A673 (cell line): ENCODE results near the gene NID1. TPM values are rescaled to one million over a fixed set of nuclear protein-coding genes. Genes with fewer than 3 reads are reported as not detected.

Experiments
- BruUV-seq: library from RNA; stranded (reverse); fragments of 400-500 nt; replicated peaks from 2 replicates; lab custom pipeline; 2021; lab: Mats Ljungman, UMichigan
- CTCF ChIA-PET: fragments of 300-600 bp; sonication (Branson Sonifier 250); formaldehyde crosslinking; loops from one replicate; lab custom pipeline; 2022; ENCODE audit warnings: antibody characterized with exemption; lab: Charles Lee
- POLR2A ChIA-PET: fragments of 300-600 bp; sonication (Branson Sonifier 250); formaldehyde crosslinking; loops from one replicate; lab custom pipeline; 2022; ENCODE audit warnings: antibody characterized with exemption; ENCODE audit not compliant: low non-redundant PET; lab: Charles Lee
- DNase-seq: peaks from one replicate; pipeline ENCODE4 v3.0.0-alpha.2; 2015; ENCODE audit warnings: low spot score
- H3K27ac ChIP-seq: fragments of 200-600 bp; sonication (generic); 2 replicates; pipeline ENCODE4 v1.5.1; 2016; ENCODE audit warnings: mixed run types, low read depth, mild to moderate bottlenecking, mixed read lengths, antibody characterized with exemption, low read length; ENCODE audit not compliant: poor library complexity, severe bottlenecking
- H3K27me3 ChIP-seq: fragments of 200-600 bp; sonication (generic); replicated peaks from 2 replicates; pipeline ENCODE4 v1.6.1; 2017; ENCODE audit warnings: mixed run types, low read depth, mild to moderate bottlenecking, mixed read lengths, antibody characterized with exemption, low read length; ENCODE audit not compliant: insufficient read depth, poor library complexity
- H3K36me3 ChIP-seq: fragments of 200-600 bp; sonication (generic); 2 replicates; pipeline ENCODE4 v1.6.1; 2016; ENCODE audit warnings: mixed run types, mild to moderate bottlenecking, mixed read lengths, antibody characterized with exemption, low read length; ENCODE audit not compliant: insufficient read depth, poor library complexity, severe bottlenecking
- H3K4me1 ChIP-seq: fragments of 200-600 bp; sonication (generic); 2 replicates; pipeline ENCODE4 v1.6.1; 2017; ENCODE audit warnings: mixed run types, mild to moderate bottlenecking, mixed read lengths, antibody characterized with exemption, low read length; ENCODE audit not compliant: insufficient read depth, poor library complexity, severe bottlenecking
- H3K4me3 ChIP-seq: fragments of 200-600 bp; sonication (generic); 2 replicates; pipeline ENCODE4 v1.5.1; 2016; ENCODE audit warnings: low read depth, mixed run types, mild to moderate bottlenecking, mixed read lengths, low read length; ENCODE audit not compliant: poor library complexity, severe bottlenecking
- H3K9me3 ChIP-seq: fragments of 200-600 bp; sonication (generic); 2 replicates; pipeline ENCODE4 v1.6.1; 2016; ENCODE audit warnings: mixed run types, low read depth, mild to moderate bottlenecking, mixed read lengths, antibody characterized with exemption, low read length; ENCODE audit not compliant: poor library complexity, severe bottlenecking
- EZH2 ChIP-seq: fragments of 200-600 bp; sonication (generic); IDR thresholded peaks from 2 replicates; pipeline ENCODE4 v1.6.1; 2017; ENCODE audit warnings: borderline replicate concordance, low read depth, mild to moderate bottlenecking, mixed read lengths, antibody characterized with exemption, low read length; ENCODE audit not compliant: poor library complexity, severe bottlenecking
- intact Hi-C: fragments of 100-400 bp; cut with micrococcal nuclease; formaldehyde crosslinking; loops from one replicate; pipeline ENCODE4 v1.10.0; 2022; ENCODE audit not compliant: unreplicated experiment
- total RNA-seq: library from RNA; stranded (reverse); gene quantifications from 2 replicates; pipeline ENCODE4 v1.2.3, GENCODE V29; 2021
- TF ChIP-seq, protein P1 (sequence below): fragments of 300-800, 200-600 bp; sonication (generic); conservative IDR thresholded peaks from 2 replicates; pipeline ENCODE4 v1.5.1; 2017; ENCODE audit warnings: low read depth, mild to moderate bottlenecking, antibody characterized with exemption, low read length, moderate library complexity, mixed read lengths

Gene NID1
- total RNA-seq, 1 experiment from 2014 or later = 0.64 TPM

DNA sequence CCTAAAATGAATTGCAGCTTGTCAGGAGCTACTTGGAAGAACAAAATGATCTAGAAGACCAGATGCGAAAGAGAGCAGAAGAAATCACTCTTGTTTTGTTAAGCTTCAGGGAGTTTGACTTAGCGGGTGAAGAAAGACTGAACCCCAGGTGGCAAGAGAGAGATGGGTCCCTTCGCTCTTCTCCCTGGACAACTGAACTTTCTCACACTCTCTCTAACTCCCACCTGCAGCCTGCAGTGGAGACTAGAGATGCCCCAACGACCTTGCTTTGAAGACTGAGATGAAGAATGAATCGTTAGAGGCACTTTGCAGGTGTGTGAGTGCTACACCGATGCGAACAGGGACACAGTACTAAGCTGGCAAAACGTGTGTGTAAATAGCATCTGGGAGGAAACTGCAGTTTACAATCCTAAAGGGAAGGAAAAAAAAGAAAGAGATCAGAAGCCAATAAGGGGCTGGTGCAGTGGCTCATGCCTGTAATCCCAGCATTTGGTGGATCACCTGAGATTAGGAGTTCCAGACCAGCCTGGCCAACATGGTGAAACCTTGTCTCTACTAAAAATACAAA is 133.6 kb downstream of the NID1 start:
- Histone ChIP-seq H3K27ac (no peak overlapping the region), H3K36me3 (no peaks in the 10 kb centered on the region), H3K27me3 (no peaks in the 10 kb centered on the region), H3K9me3 (no peaks in the 10 kb centered on the region), H3K4me1 (no peaks in the 10 kb centered on the region), H3K4me3 (no peak overlapping the region)
- intact Hi-C loops = no loop called here
- no peak for DNase-seq
- ChIA-PET POLR2A (no interaction called here), CTCF (no interaction called here)
- no TSS peak for BruUV-seq
- TF ChIP-seq, protein P1, sequence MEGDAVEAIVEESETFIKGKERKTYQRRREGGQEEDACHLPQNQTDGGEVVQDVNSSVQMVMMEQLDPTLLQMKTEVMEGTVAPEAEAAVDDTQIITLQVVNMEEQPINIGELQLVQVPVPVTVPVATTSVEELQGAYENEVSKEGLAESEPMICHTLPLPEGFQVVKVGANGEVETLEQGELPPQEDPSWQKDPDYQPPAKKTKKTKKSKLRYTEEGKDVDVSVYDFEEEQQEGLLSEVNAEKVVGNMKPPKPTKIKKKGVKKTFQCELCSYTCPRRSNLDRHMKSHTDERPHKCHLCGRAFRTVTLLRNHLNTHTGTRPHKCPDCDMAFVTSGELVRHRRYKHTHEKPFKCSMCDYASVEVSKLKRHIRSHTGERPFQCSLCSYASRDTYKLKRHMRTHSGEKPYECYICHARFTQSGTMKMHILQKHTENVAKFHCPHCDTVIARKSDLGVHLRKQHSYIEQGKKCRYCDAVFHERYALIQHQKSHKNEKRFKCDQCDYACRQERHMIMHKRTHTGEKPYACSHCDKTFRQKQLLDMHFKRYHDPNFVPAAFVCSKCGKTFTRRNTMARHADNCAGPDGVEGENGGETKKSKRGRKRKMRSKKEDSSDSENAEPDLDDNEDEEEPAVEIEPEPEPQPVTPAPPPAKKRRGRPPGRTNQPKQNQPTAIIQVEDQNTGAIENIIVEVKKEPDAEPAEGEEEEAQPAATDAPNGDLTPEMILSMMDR = no peak
- no peak for TF ChIP-seq EZH2

DNA sequence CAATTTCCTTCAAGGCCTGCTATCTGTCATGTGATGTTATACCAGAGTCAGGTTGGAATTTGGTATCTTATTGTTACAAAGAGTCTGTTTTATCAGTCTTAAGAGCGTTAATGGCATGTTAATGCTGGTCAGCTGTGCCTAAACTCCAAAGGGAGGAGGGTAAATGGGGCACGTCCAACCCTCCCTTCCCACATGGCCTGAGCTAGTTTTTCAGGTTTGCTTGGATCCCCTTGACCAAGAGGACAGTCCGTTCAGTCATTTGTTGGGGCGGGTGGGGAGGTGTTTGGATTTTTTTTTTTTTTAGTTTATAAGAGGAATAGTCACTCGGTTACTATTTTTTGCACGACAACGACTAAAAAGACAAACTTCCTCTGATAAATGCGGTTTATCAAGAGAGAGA is 134.3 kb downstream of the NID1 start:
- no TSS peak for BruUV-seq
- Histone ChIP-seq H3K9me3 (no peaks in the 10 kb centered on the region), H3K4me1 (no peaks in the 10 kb centered on the region), H3K4me3 (no peak overlapping the region), H3K36me3 (no peaks in the 10 kb centered on the region), H3K27ac (no peak overlapping the region), H3K27me3 (no peaks in the 10 kb centered on the region)
- intact Hi-C loops = no loop called here
- no peak for TF ChIP-seq EZH2
- TF ChIP-seq, protein P1 = no peak
- CTCF ChIA-PET = no interaction called here
- POLR2A ChIA-PET = no interaction called here
- no peak for DNase-seq

DNA sequence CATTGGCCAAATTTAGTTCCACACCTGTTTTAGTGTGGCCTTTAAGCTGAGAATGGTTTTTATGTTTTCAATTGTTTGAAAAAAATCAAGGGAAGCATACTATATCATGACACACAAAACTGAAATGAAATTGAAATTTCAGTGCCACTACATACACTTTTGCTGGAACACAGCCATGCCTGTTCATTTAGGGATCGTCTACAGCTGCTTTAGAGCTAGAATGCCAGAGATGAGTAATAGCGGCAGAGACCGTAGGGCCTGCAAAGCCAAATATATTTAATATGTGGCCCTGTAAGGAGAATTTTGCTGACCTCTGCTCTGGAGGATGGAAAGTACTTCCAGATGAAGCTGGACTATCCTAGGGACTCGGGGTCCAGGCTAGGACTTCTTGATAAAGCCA is 135.7 kb downstream of the NID1 start:
- POLR2A ChIA-PET = no interaction called here

More for the DNA sequence above, 135.7 kb downstream of the NID1 start:
- Histone ChIP-seq H3K27ac (no peak overlapping the region), H3K9me3 (no peaks in the 10 kb centered on the region), H3K36me3 (no peaks in the 10 kb centered on the region), H3K4me1 (no peaks in the 10 kb centered on the region), H3K27me3 (no peaks in the 10 kb centered on the region), H3K4me3 (no peak overlapping the region)
- no peak for DNase-seq
- TF ChIP-seq, protein P1 = no peak
- no peak for TF ChIP-seq EZH2
- CTCF ChIA-PET = no interaction called here
- intact Hi-C loops = no loop called here
- BruUV-seq = no TSS peak
